HepG2 (cell line): ENCODE data around the gene TMEM33. TPM values are rescaled to one million over a fixed set of nuclear protein-coding genes. Genes with fewer than 3 reads are reported as not detected.
A peak's percentile ranks its signal among the peaks of the same experiment; 100 is the strongest.

ENCODE experiments used
- EP300 ChIP-seq, 3 experiments: sonication (generic) in 1 of 3; formaldehyde crosslinking in 1 of 3; IDR thresholded peaks; 2 replicates each; pipeline versions ENCODE4 v1.5.1 to v1.6.1; 2011 to 2020; ENCODE audit warnings: low read depth in 2 of 3, low read length in 2 of 3, borderline replicate concordance in 1 of 3, improper control_type of control experiment in 1 of 3, mild to moderate bottlenecking in 1 of 3, missing genetic modification reagents in 1 of 3, moderate library complexity in 1 of 3
- FOXP1 ChIP-seq, 2 experiments: fragments of 450-650 bp in 1 of 2; IDR thresholded peaks; 2 replicates each; pipeline ENCODE4 v1.6.1; 2017 to 2018; ENCODE audit warnings: antibody characterized with exemption in 1 of 2
- GATAD1 ChIP-seq: IDR thresholded peaks from 2 replicates; pipeline ENCODE4 v1.6.1; 2016; ENCODE audit warnings: missing genetic modification reagents, missing compliant biosample characterization
- IRF2 ChIP-seq: IDR thresholded peaks from 2 replicates; pipeline ENCODE4 v1.6.1; 2018; ENCODE audit warnings: missing genetic modification reagents, missing compliant biosample characterization
- NR3C1 ChIP-seq: sonication (generic); formaldehyde crosslinking; IDR thresholded peaks from 2 replicates; pipeline ENCODE4 v1.4.0; 2020; ENCODE audit warnings: missing genetic modification reagents
- RCOR2 ChIP-seq: IDR thresholded peaks from 2 replicates; pipeline ENCODE4 v1.6.1; 2016; ENCODE audit warnings: missing biosample characterization, missing genetic modification reagents
- ZNF263 ChIP-seq: sonication (generic); formaldehyde crosslinking; IDR thresholded peaks from 2 replicates; pipeline ENCODE4 v1.4.0; 2020; ENCODE audit warnings: missing genetic modification reagents
- ZNF782 ChIP-seq: sonication (generic); formaldehyde crosslinking; IDR thresholded peaks from 2 replicates; pipeline ENCODE4 v1.4.0; 2020; ENCODE audit warnings: missing genetic modification reagents, mild to moderate bottlenecking, borderline replicate concordance
- ZNF839 ChIP-seq: sonication (generic); formaldehyde crosslinking; IDR thresholded peaks from 2 replicates; pipeline ENCODE4 v1.4.0; 2020; ENCODE audit warnings: missing genetic modification reagents, mild to moderate bottlenecking, borderline replicate concordance
- polyA plus RNA-seq, 8 experiments: library from polyadenylated mRNA; depleted of rRNA in 3 of 8; stranded (reverse) in 7 of 8; unstranded in 1 of 8; fragments of >200 nt; fragmentation: Illumina TruSeq in 4 of 8; extraction: Trizol in 4 of 8; gene quantifications; 2 replicates each; pipeline versions ENCODE4 v1.2.1 to v1.2.3, GENCODE V29; 2011 to 2016; ENCODE audit warnings: low read depth in 4 of 8, missing spikeins in 1 of 8, mixed read lengths in 1 of 8; ENCODE audit not compliant: insufficient read depth in 1 of 8
- total RNA-seq, 5 experiments: library from RNA; depleted of rRNA; stranded (reverse); fragments of >200 nt; fragmentation: Illumina TruSeq; extraction: Trizol; gene quantifications; 2 replicates each; pipeline ENCODE4 v1.2.3, GENCODE V29; 2016; ENCODE audit warnings: low read depth in 1 of 5
- TF ChIP-seq, protein P1 (sequence below): sonication (generic); formaldehyde crosslinking; IDR thresholded peaks from 2 replicates; pipeline ENCODE4 v1.5.0; 2020; ENCODE audit warnings: mild to moderate bottlenecking, missing genetic modification reagents, borderline replicate concordance
- TF ChIP-seq, protein P2 (sequence below): IDR thresholded peaks from 2 replicates; pipeline ENCODE4 v1.6.1; 2016; ENCODE audit warnings: mild to moderate bottlenecking
- TF ChIP-seq, protein P3 (sequence below): sonication (generic); formaldehyde crosslinking; IDR thresholded peaks from 2 replicates; pipeline ENCODE4 v1.8.1; 2023; ENCODE audit warnings: missing genetic modification reagents, mild to moderate bottlenecking, borderline replicate concordance
- TF ChIP-seq, protein P4 (sequence below): sonication (generic); formaldehyde crosslinking; conservative IDR thresholded peaks from 2 replicates; pipeline ENCODE4 v1.4.0; 2020; ENCODE audit warnings: missing genetic modification reagents
- TF ChIP-seq, protein P5 (sequence below): sonication (generic); formaldehyde crosslinking; IDR thresholded peaks from 2 replicates; pipeline ENCODE4 v1.8.0; 2022; ENCODE audit warnings: mild to moderate bottlenecking, missing genetic modification reagents

The TMEM33 gene
- total and polyA plus RNA-seq, 2 of the 13 experiments (the other 11 are each of a cell fraction or from before 2014, with no cell fraction given): 36.1 to 66.6 TPM

DNA sequence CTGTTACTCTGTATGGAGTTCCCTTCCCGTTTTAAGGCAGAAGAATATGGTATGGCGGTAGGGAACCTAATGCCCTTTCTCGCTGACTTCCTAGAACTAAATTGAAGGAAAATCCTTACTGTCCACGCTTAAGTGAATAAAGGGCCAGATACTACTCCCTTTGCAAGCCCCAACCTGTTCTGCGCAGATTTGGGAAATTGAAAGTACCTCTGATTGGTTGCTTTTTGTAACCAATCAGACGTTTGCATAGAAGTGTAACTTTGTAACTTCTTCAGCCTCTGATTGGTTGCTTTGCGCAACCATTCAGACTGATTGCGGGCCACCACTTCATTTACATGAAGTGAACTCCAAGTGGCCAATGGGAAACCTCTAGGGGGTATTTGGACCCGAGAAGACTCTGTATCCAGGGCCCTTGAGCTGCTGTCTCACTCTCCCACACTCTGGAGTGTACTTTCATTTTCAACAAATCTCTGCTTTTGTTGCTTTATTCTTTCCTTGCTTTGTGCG lies 1.2 kb upstream of the TMEM33 start (continued):
- TF ChIP-seq, protein P1, sequence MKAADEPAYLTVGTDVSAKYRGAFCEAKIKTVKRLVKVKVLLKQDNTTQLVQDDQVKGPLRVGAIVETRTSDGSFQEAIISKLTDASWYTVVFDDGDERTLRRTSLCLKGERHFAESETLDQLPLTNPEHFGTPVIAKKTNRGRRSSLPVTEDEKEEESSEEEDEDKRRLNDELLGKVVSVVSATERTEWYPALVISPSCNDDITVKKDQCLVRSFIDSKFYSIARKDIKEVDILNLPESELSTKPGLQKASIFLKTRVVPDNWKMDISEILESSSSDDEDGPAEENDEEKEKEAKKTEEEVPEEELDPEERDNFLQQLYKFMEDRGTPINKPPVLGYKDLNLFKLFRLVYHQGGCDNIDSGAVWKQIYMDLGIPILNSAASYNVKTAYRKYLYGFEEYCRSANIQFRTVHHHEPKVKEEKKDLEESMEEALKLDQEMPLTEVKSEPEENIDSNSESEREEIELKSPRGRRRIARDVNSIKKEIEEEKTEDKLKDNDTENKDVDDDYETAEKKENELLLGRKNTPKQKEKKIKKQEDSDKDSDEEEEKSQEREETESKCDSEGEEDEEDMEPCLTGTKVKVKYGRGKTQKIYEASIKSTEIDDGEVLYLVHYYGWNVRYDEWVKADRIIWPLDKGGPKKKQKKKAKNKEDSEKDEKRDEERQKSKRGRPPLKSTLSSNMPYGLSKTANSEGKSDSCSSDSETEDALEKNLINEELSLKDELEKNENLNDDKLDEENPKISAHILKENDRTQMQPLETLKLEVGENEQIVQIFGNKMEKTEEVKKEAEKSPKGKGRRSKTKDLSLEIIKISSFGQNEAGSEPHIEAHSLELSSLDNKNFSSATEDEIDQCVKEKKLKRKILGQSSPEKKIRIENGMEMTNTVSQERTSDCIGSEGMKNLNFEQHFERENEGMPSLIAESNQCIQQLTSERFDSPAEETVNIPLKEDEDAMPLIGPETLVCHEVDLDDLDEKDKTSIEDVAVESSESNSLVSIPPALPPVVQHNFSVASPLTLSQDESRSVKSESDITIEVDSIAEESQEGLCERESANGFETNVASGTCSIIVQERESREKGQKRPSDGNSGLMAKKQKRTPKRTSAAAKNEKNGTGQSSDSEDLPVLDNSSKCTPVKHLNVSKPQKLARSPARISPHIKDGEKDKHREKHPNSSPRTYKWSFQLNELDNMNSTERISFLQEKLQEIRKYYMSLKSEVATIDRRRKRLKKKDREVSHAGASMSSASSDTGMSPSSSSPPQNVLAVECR (CRISPR knock-in tag): 0 out of 2 replicates have a peak, but pooled peaks have one; percentile 22
- TF ChIP-seq, protein P2, sequence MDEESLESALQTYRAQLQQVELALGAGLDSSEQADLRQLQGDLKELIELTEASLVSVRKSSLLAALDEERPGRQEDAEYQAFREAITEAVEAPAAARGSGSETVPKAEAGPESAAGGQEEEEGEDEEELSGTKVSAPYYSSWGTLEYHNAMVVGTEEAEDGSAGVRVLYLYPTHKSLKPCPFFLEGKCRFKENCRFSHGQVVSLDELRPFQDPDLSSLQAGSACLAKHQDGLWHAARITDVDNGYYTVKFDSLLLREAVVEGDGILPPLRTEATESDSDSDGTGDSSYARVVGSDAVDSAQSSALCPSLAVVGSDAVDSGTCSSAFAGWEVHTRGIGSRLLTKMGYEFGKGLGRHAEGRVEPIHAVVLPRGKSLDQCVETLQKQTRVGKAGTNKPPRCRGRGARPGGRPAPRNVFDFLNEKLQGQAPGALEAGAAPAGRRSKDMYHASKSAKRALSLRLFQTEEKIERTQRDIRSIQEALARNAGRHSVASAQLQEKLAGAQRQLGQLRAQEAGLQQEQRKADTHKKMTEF (CRISPR knock-in tag): peak; percentile 39; the same call in 1 of the 2 replicates
- TF ChIP-seq GATAD1 (CRISPR knock-in tag) (peak; percentile 56), FOXP1 (IDR thresholded peaks at IDR 0.05) (no peak), FOXP1 (CRISPR knock-in tag; IDR thresholded peaks at IDR 0.05) (no peak), IRF2 (CRISPR knock-in tag) (peak; percentile 85; the same call in 1 of the 2 replicates), EP300 (IDR thresholded peaks at IDR 0.05; ENCODE audit: low read depth in 2 of 2, low read length in 2 of 2) (peak in 1 of 2 experiments; percentile 6; a peak in 1 of 4 replicates), EP300 (CRISPR knock-in tag; IDR thresholded peaks at IDR 0.05; ENCODE audit: borderline replicate concordance) (no peak), NR3C1 (no peak), ZNF263 (no peak), RCOR2 (CRISPR knock-in tag) (0 out of 2 replicates have a peak, but pooled peaks have one; percentile 8), ZNF782 (no peak), ZNF839 (CRISPR knock-in tag) (no peak)
- TF ChIP-seq, protein P3, sequence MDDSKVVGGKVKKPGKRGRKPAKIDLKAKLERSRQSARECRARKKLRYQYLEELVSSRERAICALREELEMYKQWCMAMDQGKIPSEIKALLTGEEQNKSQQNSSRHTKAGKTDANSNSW: no peak
- TF ChIP-seq, protein P4, sequence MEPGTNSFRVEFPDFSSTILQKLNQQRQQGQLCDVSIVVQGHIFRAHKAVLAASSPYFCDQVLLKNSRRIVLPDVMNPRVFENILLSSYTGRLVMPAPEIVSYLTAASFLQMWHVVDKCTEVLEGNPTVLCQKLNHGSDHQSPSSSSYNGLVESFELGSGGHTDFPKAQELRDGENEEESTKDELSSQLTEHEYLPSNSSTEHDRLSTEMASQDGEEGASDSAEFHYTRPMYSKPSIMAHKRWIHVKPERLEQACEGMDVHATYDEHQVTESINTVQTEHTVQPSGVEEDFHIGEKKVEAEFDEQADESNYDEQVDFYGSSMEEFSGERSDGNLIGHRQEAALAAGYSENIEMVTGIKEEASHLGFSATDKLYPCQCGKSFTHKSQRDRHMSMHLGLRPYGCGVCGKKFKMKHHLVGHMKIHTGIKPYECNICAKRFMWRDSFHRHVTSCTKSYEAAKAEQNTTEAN (CRISPR knock-in tag): no peak
- TF ChIP-seq, protein P5, sequence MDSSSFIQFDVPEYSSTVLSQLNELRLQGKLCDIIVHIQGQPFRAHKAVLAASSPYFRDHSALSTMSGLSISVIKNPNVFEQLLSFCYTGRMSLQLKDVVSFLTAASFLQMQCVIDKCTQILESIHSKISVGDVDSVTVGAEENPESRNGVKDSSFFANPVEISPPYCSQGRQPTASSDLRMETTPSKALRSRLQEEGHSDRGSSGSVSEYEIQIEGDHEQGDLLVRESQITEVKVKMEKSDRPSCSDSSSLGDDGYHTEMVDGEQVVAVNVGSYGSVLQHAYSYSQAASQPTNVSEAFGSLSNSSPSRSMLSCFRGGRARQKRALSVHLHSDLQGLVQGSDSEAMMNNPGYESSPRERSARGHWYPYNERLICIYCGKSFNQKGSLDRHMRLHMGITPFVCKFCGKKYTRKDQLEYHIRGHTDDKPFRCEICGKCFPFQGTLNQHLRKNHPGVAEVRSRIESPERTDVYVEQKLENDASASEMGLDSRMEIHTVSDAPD (CRISPR knock-in tag): no peak
